Activated naive CD4-positive, alpha-beta T cell treated with anti-CD3 and anti-CD28 coated beads, Interleukin-2, amount 10 ng/mL, durations not matched to agents 7 days and 5 days (primary cell): Measurements from ENCODE around the gene STK11.

Experiments
- CTCF ChIA-PET: fragments of 350-600 bp; sonication (Branson Sonifier 250); formaldehyde crosslinking; loops from one replicate; lab custom pipeline; 2021; ENCODE audit warnings: antibody characterized with exemption; lab: Charles Lee
- DNase-seq: peaks from one replicate; pipeline ENCODE4 v3.0.0-alpha.2; 2020
- H3K27ac Mint-ChIP-seq: one replicate; pipeline ENCODE4 v1.8.0; 2021; ENCODE audit warnings: mild to moderate bottlenecking, moderate library complexity, mixed read lengths
- H3K27me3 Mint-ChIP-seq: one replicate; pipeline ENCODE4 v1.8.0; 2021; ENCODE audit warnings: mild to moderate bottlenecking, mixed read lengths
- H3K36me3 Mint-ChIP-seq: one replicate; pipeline ENCODE4 v1.8.0; 2021; ENCODE audit warnings: mixed read lengths
- H3K4me1 Mint-ChIP-seq: one replicate; pipeline ENCODE4 v1.8.0; 2021; ENCODE audit warnings: mixed read lengths
- H3K4me3 Mint-ChIP-seq: one replicate; pipeline ENCODE4 v1.8.0; 2021; ENCODE audit warnings: mild to moderate bottlenecking, moderate library complexity, mixed read lengths
- H3K9me3 Mint-ChIP-seq: one replicate; pipeline ENCODE4 v1.8.0; 2021; ENCODE audit warnings: mixed read lengths

Gene STK11

GRCh38 chr19:1205114-1206099 lies at the start of gene STK11:
STK11 (plus strand) TSS chr19:1205778; CDS start chr19:1206914, 1,136 bp downstream.
- peak within 1 kb of the TSS; percentile 94 for H3K27ac Mint-ChIP-seq
- H3K4me1 Mint-ChIP-seq: peaks cover 46% of the 10 kb centered on the region
- CTCF ChIA-PET: no interaction called here
- peak within 1 kb of the TSS; percentile 95 for H3K4me3 Mint-ChIP-seq
- H3K9me3 Mint-ChIP-seq: no peaks in the 10 kb centered on the region
- H3K36me3 Mint-ChIP-seq: peaks cover 18% of the 10 kb centered on the region
- DNase-seq: peak; percentile 99
- H3K27me3 Mint-ChIP-seq: no peaks in the 10 kb centered on the region

DNA sequence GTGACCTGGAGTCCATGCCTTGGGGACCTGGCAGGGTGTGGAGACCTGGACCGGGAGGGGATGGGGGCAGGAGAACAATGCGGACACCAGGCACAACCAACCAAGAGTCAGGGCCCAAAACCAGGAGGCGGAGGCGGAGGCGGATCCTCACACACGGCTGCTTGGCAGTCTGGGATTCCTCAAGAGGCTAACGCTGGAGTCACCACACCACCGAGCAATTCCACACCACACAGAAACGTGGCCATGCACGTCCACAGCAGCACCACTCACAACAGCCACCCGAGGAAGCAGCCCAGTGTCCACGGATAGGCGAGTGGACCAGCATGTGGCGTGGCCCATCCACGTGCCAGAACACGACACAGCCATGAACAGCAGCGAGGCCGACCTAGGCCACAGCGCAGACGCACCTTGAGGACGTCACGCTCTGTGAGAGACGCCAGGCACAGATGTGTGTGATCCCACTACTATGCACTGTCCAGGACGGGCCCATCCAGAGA lies 49.2 kb upstream of the STK11 start:
- H3K4me1 Mint-ChIP-seq: no peaks in the 10 kb centered on the region
- H3K9me3 Mint-ChIP-seq: no peaks in the 10 kb centered on the region
- CTCF ChIA-PET: no interaction called here
- H3K27ac Mint-ChIP-seq: peak overlapping the region; percentile 33
- H3K4me3 Mint-ChIP-seq: no peak overlapping the region
- H3K27me3 Mint-ChIP-seq: no peaks in the 10 kb centered on the region
- no peak for DNase-seq
- peaks cover 12% of the 10 kb centered on the region for H3K36me3 Mint-ChIP-seq

- CTCF ChIA-PET: no interaction called here
- no peak overlapping the region for H3K4me3 Mint-ChIP-seq
- H3K9me3 Mint-ChIP-seq: no peaks in the 10 kb centered on the region
- H3K36me3 Mint-ChIP-seq: peaks cover 7% of the 10 kb centered on the region
- no peaks in the 10 kb centered on the region for H3K27me3 Mint-ChIP-seq
- no peak for DNase-seq
- no peak overlapping the region for H3K27ac Mint-ChIP-seq
- H3K4me1 Mint-ChIP-seq: no peaks in the 10 kb centered on the region
Observed at GRCh38 chr19:1156830-1157615, 48.6 kb upstream of the STK11 start.

DNA sequence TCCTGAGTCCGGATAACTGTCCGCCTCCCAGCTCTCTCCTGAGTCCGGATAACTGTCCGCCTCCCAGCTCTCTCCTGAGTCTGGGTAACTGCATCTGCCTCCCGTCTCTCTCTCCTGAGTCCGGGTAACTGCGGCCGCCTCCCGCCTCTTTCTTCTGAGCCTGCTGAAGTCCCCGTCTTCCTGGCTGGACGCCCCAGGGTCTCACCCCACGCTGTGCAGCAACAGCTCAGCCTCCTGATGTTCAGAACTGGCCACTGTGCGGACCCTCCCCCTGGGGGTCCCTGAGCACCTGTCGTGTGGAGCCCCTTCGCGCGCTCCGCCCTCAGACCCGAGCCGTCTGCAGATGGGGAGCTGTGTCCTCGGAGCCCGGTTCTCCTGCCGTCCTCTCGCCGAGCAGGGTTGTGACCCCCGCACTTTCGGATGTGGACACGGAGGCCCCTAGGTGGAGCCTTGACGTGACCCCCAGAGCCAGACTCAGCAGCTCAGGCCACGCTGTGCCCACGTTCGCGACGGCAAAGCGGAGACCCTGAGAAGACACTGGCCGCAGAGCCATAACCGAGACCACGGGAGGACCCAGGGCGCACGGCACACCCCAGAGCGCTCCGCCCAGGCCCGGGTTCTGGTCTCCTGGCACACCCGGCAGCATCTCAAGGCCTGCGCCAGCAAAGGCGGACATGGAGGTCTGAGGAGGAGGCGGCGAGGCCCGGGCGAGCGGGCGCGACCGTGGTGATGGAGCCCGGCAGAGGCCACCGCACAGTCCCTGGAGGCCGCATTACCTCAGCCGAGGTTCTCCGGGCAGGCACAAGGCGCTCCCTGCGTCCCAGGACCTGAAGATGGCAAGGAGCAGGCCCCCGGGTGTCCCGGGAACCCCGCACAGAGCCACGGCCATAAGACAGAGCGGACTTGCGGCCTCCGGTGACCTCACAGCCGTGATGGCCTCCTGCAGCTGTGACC lies 47.4 kb upstream of the STK11 start:
- Mint-ChIP-seq H3K27me3 (no peaks in the 10 kb centered on the region), H3K4me3 (no peak overlapping the region), H3K4me1 (no peaks in the 10 kb centered on the region), H3K9me3 (no peaks in the 10 kb centered on the region), H3K36me3 (peaks cover 3% of the 10 kb centered on the region), H3K27ac (no peak overlapping the region)
- DNase-seq: no peak
- CTCF ChIA-PET: no interaction called here

DNA sequence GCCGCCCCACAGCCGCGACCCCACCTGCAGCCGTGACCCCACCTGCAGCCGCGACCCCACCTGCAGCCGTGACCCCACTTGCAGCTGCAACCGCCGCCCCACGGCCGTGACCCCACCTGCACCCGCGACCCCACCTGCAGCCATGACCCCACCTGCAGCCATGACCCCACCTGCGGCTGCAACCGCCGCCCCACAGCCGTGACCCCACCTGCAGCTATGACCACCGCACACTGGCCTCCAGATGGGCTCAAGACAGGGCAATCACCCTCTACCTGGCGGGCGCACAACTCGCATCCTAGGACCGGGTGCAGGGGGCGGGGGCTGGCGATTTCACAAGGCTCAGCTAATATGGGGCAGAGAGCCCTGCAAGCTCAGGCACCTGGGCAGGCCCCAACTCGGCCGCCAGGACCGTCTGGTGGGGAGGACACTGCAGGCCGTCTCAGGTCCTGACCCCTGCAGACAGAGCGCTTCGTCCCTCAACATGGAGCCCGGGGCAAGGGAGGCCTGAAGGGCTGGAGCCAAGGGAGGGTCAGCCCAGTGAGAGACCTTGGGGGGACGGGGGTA lies 46.6 kb upstream of the STK11 start:
- no peaks in the 10 kb centered on the region for H3K4me1 Mint-ChIP-seq
- H3K27ac Mint-ChIP-seq: no peak overlapping the region
- DNase-seq: no peak
- H3K27me3 Mint-ChIP-seq: no peaks in the 10 kb centered on the region
- H3K4me3 Mint-ChIP-seq: no peak overlapping the region
- H3K36me3 Mint-ChIP-seq: no peaks in the 10 kb centered on the region
- no peaks in the 10 kb centered on the region for H3K9me3 Mint-ChIP-seq
- CTCF ChIA-PET: no interaction called here

GRCh38 chr19:1159864-1160595 lies 45.5 kb upstream of the STK11 start:
- H3K36me3 Mint-ChIP-seq: no peaks in the 10 kb centered on the region
- no peaks in the 10 kb centered on the region for H3K4me1 Mint-ChIP-seq
- no peaks in the 10 kb centered on the region for H3K9me3 Mint-ChIP-seq
- H3K27me3 Mint-ChIP-seq: no peaks in the 10 kb centered on the region
- no peak overlapping the region for H3K4me3 Mint-ChIP-seq
- no peak overlapping the region for H3K27ac Mint-ChIP-seq
- DNase-seq: no peak
- CTCF ChIA-PET: no interaction called here

- Mint-ChIP-seq H3K27me3 (no peaks in the 10 kb centered on the region), H3K4me1 (no peaks in the 10 kb centered on the region), H3K36me3 (peaks cover 2% of the 10 kb centered on the region), H3K9me3 (no peaks in the 10 kb centered on the region), H3K27ac (no peak overlapping the region), H3K4me3 (no peak overlapping the region)
- CTCF ChIA-PET: no interaction called here
- DNase-seq: no peak
Observed at GRCh38 chr19:1161716-1162115, 43.9 kb upstream of the STK11 start.

GRCh38 chr19:1162404-1163282 lies 42.9 kb upstream of the STK11 start:
- Mint-ChIP-seq H3K9me3 (no peaks in the 10 kb centered on the region), H3K36me3 (peaks cover 4% of the 10 kb centered on the region), H3K4me1 (no peaks in the 10 kb centered on the region), H3K4me3 (no peak overlapping the region), H3K27ac (no peak overlapping the region), H3K27me3 (no peaks in the 10 kb centered on the region)
- DNase-seq: no peak
- CTCF ChIA-PET: no interaction called here

DNA sequence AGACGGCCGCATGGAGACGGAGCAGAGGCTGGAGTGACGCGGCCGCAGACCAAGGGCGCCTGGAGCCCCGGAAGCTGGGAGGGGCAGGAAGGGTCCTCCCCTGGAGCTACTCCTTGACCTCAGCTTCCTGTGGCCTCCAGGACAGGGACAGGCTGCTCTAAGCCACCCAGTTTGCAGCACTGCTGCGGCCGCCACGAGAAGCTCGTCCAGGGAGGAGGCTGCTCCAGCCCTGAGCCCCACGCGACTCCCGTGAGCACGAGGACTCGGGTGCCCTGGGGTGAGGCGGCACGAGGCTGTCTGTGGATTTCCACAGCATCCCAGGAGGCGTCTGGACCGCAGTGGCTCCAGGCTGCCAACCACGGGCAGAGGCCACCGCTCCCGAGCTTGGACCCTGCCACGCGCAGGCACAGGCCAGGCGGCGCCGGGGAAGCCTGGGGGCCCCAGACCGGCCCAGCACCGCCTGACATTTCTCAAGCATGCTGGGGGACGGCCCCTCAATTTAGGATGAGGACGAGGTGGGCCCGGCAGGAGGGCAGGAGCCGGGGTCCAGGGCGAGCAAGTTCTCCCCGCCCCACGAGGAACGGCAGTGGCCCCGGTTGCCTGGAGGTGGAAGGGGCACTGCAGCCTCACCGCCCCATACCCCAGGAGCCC lies 42.2 kb upstream of the STK11 start:
- Mint-ChIP-seq H3K27me3 (no peaks in the 10 kb centered on the region), H3K9me3 (no peaks in the 10 kb centered on the region), H3K4me3 (no peak overlapping the region), H3K27ac (no peak overlapping the region), H3K36me3 (peaks cover 4% of the 10 kb centered on the region), H3K4me1 (no peaks in the 10 kb centered on the region)
- DNase-seq: no peak
- CTCF ChIA-PET: no interaction called here

GRCh38 chr19:1163934-1164683 lies 41.5 kb upstream of the STK11 start:
- Mint-ChIP-seq H3K4me1 (peaks cover 3% of the 10 kb centered on the region), H3K36me3 (peaks cover 7% of the 10 kb centered on the region), H3K27ac (no peak overlapping the region), H3K4me3 (no peak overlapping the region), H3K27me3 (no peaks in the 10 kb centered on the region), H3K9me3 (no peaks in the 10 kb centered on the region)
- DNase-seq: no peak
- CTCF ChIA-PET: no interaction called here

DNA sequence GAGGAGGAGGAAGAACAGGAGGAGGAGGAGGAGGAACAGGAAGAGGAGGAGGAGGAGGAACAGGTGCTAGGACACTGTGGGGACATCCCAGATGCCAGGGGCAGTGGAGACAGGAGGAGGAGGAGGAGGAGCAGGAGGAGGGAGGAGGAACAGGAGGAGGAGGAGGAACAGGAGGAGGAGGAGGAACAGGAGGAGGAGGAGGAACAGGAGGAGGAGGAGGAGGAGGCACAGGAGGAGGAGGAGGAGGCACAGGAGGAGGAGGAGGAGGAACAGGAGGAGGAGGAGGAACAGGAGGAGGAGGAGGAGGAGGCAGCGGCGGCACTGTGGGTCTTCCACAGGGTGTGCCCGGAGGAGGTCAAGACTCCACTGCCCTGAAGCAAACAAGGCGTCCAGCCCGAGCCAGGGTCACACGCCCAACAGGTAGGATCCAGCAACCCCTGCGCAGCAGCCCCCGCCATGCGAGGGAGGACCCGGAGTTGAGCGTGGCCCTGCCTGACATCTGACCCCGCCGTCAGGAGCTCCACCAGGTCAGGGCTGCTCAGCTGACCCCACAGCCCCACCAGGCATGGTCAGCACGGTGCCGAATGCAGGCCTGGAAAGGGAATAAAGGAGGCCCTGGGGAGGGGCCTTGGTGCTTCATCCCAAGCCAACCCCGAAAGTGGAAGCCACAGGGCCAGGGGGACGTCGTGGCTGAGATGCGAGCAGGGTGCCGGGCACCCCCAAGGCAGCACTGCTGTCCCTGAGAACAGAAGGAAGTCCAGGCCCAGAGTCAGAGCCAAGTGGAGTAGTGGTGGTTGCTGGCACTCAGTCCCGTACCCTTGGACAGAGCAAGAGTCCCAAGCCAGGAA lies 40.7 kb upstream of the STK11 start:
- CTCF ChIA-PET: no interaction called here
- Mint-ChIP-seq H3K4me1 (peaks cover 7% of the 10 kb centered on the region), H3K27me3 (no peaks in the 10 kb centered on the region), H3K36me3 (peaks cover 7% of the 10 kb centered on the region), H3K9me3 (no peaks in the 10 kb centered on the region), H3K4me3 (no peak overlapping the region), H3K27ac (no peak overlapping the region)
- DNase-seq: no peak
